Measurements from ENCODE around the gene NARF. TPM values are rescaled to one million over a fixed set of nuclear protein-coding genes. Genes with fewer than 3 reads are reported as not detected.

Gene NARF
- total and polyA plus RNA-seq, 2 donors (not counting 1 experiment from before 2014, with no cell fraction given) = 92.4 to 103 TPM

DNA sequence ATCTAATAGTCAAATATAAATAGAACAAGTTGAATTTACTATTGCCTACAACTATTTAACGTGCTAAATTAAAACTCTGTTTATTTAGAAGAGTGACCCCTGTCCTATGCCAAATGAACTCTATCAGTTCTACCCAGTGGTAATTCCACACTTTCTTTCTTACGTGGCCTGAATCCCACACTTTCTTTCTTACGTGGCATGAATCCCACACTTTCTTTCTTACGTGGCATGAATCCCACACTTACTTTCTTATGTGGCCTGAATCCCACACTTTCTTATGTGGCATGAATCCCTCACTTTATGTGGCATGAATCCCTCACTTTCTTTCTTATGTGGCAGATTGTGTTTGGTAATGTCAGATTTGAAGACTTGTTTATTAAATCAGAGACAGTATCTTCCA is 67.2 kb downstream of the NARF start:
- Histone ChIP-seq H3K79me2 (ENCODE audit: control insufficient read depth, insufficient read depth, low read length) (peaks cover 99% of the 10 kb centered on the region), H3K9ac (ENCODE audit: low read length) (no peak overlapping the region), H3K4me3 (ENCODE audit: control extremely low read depth in 1 of 5, extremely low read depth in 1 of 5, insufficient read depth in 1 of 5, low read depth in 2 of 5, low read length in 4 of 5) (no peak overlapping the region), H2AFZ (ENCODE audit: insufficient read depth, low read depth, low read length, poor library complexity, severe bottlenecking) (no peak overlapping the region), H3K27me3 (replicated peaks in 1 of 4; ENCODE audit: control extremely low read depth in 1 of 4, control insufficient read depth in 3 of 4, insufficient read depth in 4 of 4, low read length in 3 of 4) (no peaks in the 10 kb centered on the region), H4K20me1 (ENCODE audit: control insufficient read depth, insufficient read depth, low read length, poor library complexity, severe bottlenecking) (peaks cover 83% of the 10 kb centered on the region), H3K4me1 (ENCODE audit: control insufficient read depth in 2 of 2, insufficient read depth in 2 of 2, low read length in 2 of 2) (peaks cover 6 to 13% of the 10 kb centered on the region in 2 donors), H3K4me2 (replicated peaks; ENCODE audit: low read depth, low read length, poor library complexity, severe bottlenecking) (no peak overlapping the region), H3K9me3 (ENCODE audit: control extremely low read depth in 1 of 3, control insufficient read depth in 2 of 3, insufficient read depth in 1 of 3, low read length in 2 of 3) (no peaks in the 10 kb centered on the region), H3K27ac (ENCODE audit: low read length in 2 of 2) (no peak overlapping the region), H3K36me3 (replicated peaks in 1 of 2; ENCODE audit: control extremely low read depth in 1 of 2, control insufficient read depth in 1 of 2, extremely low read depth in 1 of 2, insufficient read depth in 2 of 2, low read length in 1 of 2) (no peaks in the 10 kb centered on the region)
- Mint-ChIP-seq H3K27ac (no peak overlapping the region), H3K4me3 (no peak overlapping the region), H3K27me3 (no peaks in the 10 kb centered on the region), H3K9me3 (ENCODE audit: insufficient read depth) (no peaks in the 10 kb centered on the region), H3K4me1 (peaks cover 56% of the 10 kb centered on the region)
- no peak for DNase-seq
- no peak for ATAC-seq (ENCODE audit: low read depth)
- intact Hi-C loops (cut with micrococcal nuclease) = no loop called here
- ChIA-PET POLR2A (interaction anchor here (0.6 kb wide), 1 partner anchor 34 kb away, joined by 8 read pairs; no protein-coding TSS in a partner anchor), CTCF (no interaction called here)
- TF ChIP-seq, protein P1, sequence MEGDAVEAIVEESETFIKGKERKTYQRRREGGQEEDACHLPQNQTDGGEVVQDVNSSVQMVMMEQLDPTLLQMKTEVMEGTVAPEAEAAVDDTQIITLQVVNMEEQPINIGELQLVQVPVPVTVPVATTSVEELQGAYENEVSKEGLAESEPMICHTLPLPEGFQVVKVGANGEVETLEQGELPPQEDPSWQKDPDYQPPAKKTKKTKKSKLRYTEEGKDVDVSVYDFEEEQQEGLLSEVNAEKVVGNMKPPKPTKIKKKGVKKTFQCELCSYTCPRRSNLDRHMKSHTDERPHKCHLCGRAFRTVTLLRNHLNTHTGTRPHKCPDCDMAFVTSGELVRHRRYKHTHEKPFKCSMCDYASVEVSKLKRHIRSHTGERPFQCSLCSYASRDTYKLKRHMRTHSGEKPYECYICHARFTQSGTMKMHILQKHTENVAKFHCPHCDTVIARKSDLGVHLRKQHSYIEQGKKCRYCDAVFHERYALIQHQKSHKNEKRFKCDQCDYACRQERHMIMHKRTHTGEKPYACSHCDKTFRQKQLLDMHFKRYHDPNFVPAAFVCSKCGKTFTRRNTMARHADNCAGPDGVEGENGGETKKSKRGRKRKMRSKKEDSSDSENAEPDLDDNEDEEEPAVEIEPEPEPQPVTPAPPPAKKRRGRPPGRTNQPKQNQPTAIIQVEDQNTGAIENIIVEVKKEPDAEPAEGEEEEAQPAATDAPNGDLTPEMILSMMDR (IDR thresholded peaks at IDR 0.05) = no peak
- TF ChIP-seq EZH2 (IDR thresholded peaks at IDR 0.05; ENCODE audit: borderline replicate concordance, insufficient read depth, low read depth, low read length, poor library complexity, severe bottlenecking) = no peak
- 77% methylated on average over 4 of the region's 4 CpGs for WGBS (ENCODE audit: insufficient coverage)

DNA sequence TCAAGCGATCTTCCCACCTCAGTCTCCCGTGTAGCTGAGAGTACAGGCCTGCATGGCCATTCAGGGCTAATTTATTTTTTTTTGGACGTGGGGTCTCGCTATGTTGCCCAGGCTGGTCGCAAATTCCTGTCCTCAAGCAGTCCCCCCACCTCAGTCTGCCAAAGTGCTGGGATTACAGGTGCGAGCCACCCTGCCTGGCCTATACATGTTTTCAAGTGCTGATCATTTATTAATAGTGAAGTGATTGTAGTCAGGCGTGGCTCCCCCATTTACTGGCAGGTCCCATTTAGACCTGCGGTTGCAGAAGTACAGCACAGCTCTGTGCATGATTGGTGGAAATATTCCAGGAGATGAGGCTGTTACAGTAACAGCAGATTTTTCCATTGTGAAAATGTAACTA is 69.4 kb downstream of the NARF start:
- Histone ChIP-seq H3K9ac (ENCODE audit: low read length) (no peak overlapping the region), H4K20me1 (ENCODE audit: control insufficient read depth, insufficient read depth, low read length, poor library complexity, severe bottlenecking) (peaks cover 93% of the 10 kb centered on the region), H3K27me3 (replicated peaks in 1 of 4; ENCODE audit: control extremely low read depth in 1 of 4, control insufficient read depth in 3 of 4, insufficient read depth in 4 of 4, low read length in 3 of 4) (no peaks in the 10 kb centered on the region), H3K36me3 (replicated peaks in 1 of 2; ENCODE audit: control extremely low read depth in 1 of 2, control insufficient read depth in 1 of 2, extremely low read depth in 1 of 2, insufficient read depth in 2 of 2, low read length in 1 of 2) (no peaks in the 10 kb centered on the region), H3K79me2 (ENCODE audit: control insufficient read depth, insufficient read depth, low read length) (peaks cover 99% of the 10 kb centered on the region), H3K4me2 (replicated peaks; ENCODE audit: low read depth, low read length, poor library complexity, severe bottlenecking) (no peak overlapping the region), H3K9me3 (ENCODE audit: control extremely low read depth in 1 of 3, control insufficient read depth in 2 of 3, insufficient read depth in 1 of 3, low read length in 2 of 3) (no peaks in the 10 kb centered on the region), H3K4me1 (ENCODE audit: control insufficient read depth in 2 of 2, insufficient read depth in 2 of 2, low read length in 2 of 2) (peaks cover 10 to 16% of the 10 kb centered on the region in 2 donors), H2AFZ (ENCODE audit: insufficient read depth, low read depth, low read length, poor library complexity, severe bottlenecking) (no peak overlapping the region), H3K27ac (ENCODE audit: low read length in 2 of 2) (no peak overlapping the region), H3K4me3 (ENCODE audit: control extremely low read depth in 1 of 5, extremely low read depth in 1 of 5, insufficient read depth in 1 of 5, low read depth in 2 of 5, low read length in 4 of 5) (no peak overlapping the region)
- H3K9me3 Mint-ChIP-seq (ENCODE audit: insufficient read depth) = no peaks in the 10 kb centered on the region
- ChIA-PET POLR2A (no interaction called here), CTCF (interaction anchor here (0.8 kb wide), 1 partner anchor 36 kb away, joined by 3 read pairs; no protein-coding TSS in a partner anchor)
- no peaks in the 10 kb centered on the region for H3K27me3 Mint-ChIP-seq
- intact Hi-C loops (cut with micrococcal nuclease) = no loop called here
- WGBS (ENCODE audit: insufficient coverage) = 95% methylated on average over 4 of the region's 8 CpGs
- peak overlapping the region; percentile 26 for H3K27ac Mint-ChIP-seq
- no peak overlapping the region for H3K4me3 Mint-ChIP-seq
- peaks cover 53% of the 10 kb centered on the region for H3K4me1 Mint-ChIP-seq
- ATAC-seq (ENCODE audit: low read depth) (no peak), DNase-seq (no peak)
- no peak for TF ChIP-seq EZH2 (IDR thresholded peaks at IDR 0.05; ENCODE audit: borderline replicate concordance, insufficient read depth, low read depth, low read length, poor library complexity, severe bottlenecking)
- TF ChIP-seq, protein P1 (IDR thresholded peaks at IDR 0.05) = no peak
